ENCODE data around the gene GPRC5D. TPM values are rescaled to one million over a fixed set of nuclear protein-coding genes. Genes with fewer than 3 reads are reported as not detected.

The GPRC5D gene
- total RNA-seq, 1 experiment from 2014 or later = not detected

DNA sequence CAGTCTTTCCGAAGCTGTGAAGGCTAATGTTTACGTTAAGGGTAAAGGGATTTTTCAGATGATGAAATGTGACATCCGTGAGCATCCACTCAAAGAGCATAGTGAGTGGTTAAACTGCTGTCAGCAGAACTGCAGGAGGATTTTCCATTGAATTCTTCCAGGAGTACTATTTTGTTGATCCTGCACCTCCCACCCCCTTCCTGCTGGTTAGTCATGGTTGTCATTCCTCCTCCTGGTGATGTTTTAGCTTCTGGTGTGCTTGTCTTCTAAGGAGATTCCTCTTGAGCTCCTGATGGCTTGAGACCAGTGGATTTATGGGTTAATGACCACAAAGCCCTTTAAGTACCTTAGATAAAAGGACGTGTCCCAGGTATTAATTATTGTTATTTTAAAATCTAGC lies 2.4 kb upstream of the GPRC5D start:
- Mint-ChIP-seq H3K4me1 (ENCODE audit: low read depth, unreplicated experiment) (peaks cover 26% of the 10 kb centered on the region), H3K9me3 (ENCODE audit: low read depth, unreplicated experiment) (peaks cover 10% of the 10 kb centered on the region), H3K27ac (ENCODE audit: unreplicated experiment) (no peak overlapping the region), H3K4me3 (ENCODE audit: low read depth, unreplicated experiment) (no peak overlapping the region), H3K27me3 (ENCODE audit: unreplicated experiment) (no peaks in the 10 kb centered on the region), H3K36me3 (ENCODE audit: insufficient read depth, unreplicated experiment) (peaks cover 10% of the 10 kb centered on the region)
- CTCF ChIA-PET = interaction anchor here (0.5 kb wide), 1 partner anchor 1091 kb away, joined by 3 read pairs; no protein-coding TSS in a partner anchor
- BruUV-seq (replicated peaks) = no TSS peak
- intact Hi-C loops (cut with micrococcal nuclease; ENCODE audit: unreplicated experiment) = no loop called here
- no peak for DNase-seq
- TF ChIP-seq, protein P1, sequence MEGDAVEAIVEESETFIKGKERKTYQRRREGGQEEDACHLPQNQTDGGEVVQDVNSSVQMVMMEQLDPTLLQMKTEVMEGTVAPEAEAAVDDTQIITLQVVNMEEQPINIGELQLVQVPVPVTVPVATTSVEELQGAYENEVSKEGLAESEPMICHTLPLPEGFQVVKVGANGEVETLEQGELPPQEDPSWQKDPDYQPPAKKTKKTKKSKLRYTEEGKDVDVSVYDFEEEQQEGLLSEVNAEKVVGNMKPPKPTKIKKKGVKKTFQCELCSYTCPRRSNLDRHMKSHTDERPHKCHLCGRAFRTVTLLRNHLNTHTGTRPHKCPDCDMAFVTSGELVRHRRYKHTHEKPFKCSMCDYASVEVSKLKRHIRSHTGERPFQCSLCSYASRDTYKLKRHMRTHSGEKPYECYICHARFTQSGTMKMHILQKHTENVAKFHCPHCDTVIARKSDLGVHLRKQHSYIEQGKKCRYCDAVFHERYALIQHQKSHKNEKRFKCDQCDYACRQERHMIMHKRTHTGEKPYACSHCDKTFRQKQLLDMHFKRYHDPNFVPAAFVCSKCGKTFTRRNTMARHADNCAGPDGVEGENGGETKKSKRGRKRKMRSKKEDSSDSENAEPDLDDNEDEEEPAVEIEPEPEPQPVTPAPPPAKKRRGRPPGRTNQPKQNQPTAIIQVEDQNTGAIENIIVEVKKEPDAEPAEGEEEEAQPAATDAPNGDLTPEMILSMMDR (IDR thresholded peaks at IDR 0.05; ENCODE audit: unreplicated experiment) = no peak

DNA sequence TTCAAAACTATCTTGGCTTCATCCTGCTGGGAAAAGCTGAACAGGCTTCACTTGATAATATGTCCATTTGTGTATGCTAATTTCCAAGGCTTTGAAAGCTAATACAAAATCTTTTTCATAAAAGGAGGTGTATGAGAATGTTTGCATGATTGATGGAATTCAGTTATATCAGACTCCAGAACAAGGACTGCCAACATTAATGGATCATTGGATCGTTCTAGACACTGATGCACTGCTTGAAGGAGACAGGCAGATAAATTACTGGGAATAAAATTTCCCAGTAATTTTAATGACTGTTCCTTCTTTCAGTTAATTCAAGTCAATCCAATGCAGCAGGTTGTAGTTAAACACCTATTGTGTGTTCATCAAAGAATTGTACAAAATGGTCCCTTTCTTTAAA lies 466 bp downstream of the GPRC5D start:
- Mint-ChIP-seq H3K4me3 (ENCODE audit: low read depth, unreplicated experiment) (no peak overlapping the region), H3K9me3 (ENCODE audit: low read depth, unreplicated experiment) (peaks cover 10% of the 10 kb centered on the region), H3K4me1 (ENCODE audit: low read depth, unreplicated experiment) (peaks cover 35% of the 10 kb centered on the region), H3K36me3 (ENCODE audit: insufficient read depth, unreplicated experiment) (peaks cover 9% of the 10 kb centered on the region), H3K27ac (ENCODE audit: unreplicated experiment) (no peak overlapping the region), H3K27me3 (ENCODE audit: unreplicated experiment) (no peaks in the 10 kb centered on the region)
- CTCF ChIA-PET = no interaction called here
- TF ChIP-seq, protein P1 (IDR thresholded peaks at IDR 0.05; ENCODE audit: unreplicated experiment) = no peak
- BruUV-seq (replicated peaks) = no TSS peak
- intact Hi-C loops (cut with micrococcal nuclease; ENCODE audit: unreplicated experiment) = no loop called here
- no peak for DNase-seq

DNA sequence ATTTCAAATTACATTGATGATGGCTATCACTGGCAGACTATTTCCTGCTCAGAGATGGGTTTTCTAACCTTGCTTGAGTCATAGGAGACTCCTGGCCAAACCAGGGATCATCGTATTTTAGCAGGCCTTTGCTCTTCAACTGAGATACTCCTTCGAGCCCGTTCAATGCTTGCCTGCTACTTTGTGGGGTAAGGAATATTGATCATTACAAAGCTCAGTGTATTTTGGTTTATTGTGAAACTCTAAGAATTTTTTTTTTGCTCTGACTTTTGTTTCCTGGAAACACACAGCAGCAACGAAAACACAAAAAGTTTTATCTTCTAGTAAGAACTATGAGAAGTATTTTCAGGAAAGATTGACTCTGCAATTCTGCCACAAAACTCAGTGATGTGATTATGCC lies 4.1 kb downstream of the GPRC5D start:
- intact Hi-C loops (cut with micrococcal nuclease; ENCODE audit: unreplicated experiment) = no loop called here
- Mint-ChIP-seq H3K27ac (ENCODE audit: unreplicated experiment) (no peak overlapping the region), H3K27me3 (ENCODE audit: unreplicated experiment) (no peaks in the 10 kb centered on the region), H3K4me3 (ENCODE audit: low read depth, unreplicated experiment) (no peak overlapping the region), H3K36me3 (ENCODE audit: insufficient read depth, unreplicated experiment) (peaks cover 7% of the 10 kb centered on the region), H3K4me1 (ENCODE audit: low read depth, unreplicated experiment) (peaks cover 20% of the 10 kb centered on the region), H3K9me3 (ENCODE audit: low read depth, unreplicated experiment) (no peaks in the 10 kb centered on the region)
- no TSS peak for BruUV-seq (replicated peaks)
- TF ChIP-seq, protein P1 (IDR thresholded peaks at IDR 0.05; ENCODE audit: unreplicated experiment) = no peak
- no peak for DNase-seq
- CTCF ChIA-PET = no interaction called here

DNA sequence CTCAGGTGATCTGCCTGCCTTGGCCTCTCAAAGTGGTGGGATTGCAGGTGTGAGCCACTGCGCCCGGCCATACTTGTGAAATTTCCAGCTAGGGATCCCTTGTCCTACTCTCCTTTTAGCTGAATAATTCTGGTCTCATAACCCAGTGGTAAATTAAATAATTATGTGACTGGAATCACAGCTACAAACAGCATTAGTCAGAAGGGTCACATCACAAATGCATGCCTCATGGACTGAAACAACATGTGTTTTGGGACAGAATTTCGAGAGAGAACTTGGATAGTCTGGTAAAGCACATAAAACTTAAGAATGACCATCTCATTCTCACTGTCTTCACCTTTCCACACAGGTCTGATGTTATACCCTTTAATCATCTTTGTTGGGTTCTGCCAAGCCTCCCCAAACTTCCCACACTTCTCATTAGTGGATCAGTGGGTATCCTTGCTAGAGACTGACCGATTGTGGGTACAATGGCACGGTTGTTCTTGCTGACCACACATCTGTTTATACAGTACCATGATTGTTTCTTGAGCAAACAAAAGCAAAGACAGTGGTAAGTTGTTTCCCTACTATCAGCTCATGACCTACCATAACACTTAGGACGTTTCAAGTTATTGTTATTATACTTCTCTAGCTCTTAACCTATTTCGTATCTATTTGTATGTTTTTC lies 5.1 kb downstream of the GPRC5D start:
- Mint-ChIP-seq H3K27ac (ENCODE audit: unreplicated experiment) (no peak overlapping the region), H3K36me3 (ENCODE audit: insufficient read depth, unreplicated experiment) (peaks cover 7% of the 10 kb centered on the region), H3K9me3 (ENCODE audit: low read depth, unreplicated experiment) (no peaks in the 10 kb centered on the region), H3K4me3 (ENCODE audit: low read depth, unreplicated experiment) (no peak overlapping the region), H3K4me1 (ENCODE audit: low read depth, unreplicated experiment) (peaks cover 20% of the 10 kb centered on the region), H3K27me3 (ENCODE audit: unreplicated experiment) (no peaks in the 10 kb centered on the region)
- no peak for DNase-seq
- CTCF ChIA-PET = interaction anchor here (0.7 to 1.4 kb wide), 2 partner anchors 29 to 302 kb away, joined by 3 to 6 read pairs; no protein-coding TSS in a partner anchor
- intact Hi-C loops (cut with micrococcal nuclease; ENCODE audit: unreplicated experiment) = no loop called here
- no TSS peak for BruUV-seq (replicated peaks)
- TF ChIP-seq, protein P1 (IDR thresholded peaks at IDR 0.05; ENCODE audit: unreplicated experiment) = no peak
